GM12872 (cell line): ENCODE results near the gene C18orf63.

Source experiments
- CTCF ChIP-seq: IDR thresholded peaks from 3 replicates; pipeline ENCODE4 v1.5.1; 2011; ENCODE audit warnings: low read depth, mild to moderate bottlenecking, low read length, moderate library complexity; ENCODE audit not compliant: insufficient read depth

The C18orf63 gene

GRCh38 chr18:74353169-74353775, 37.6 kb downstream of the C18orf63 start:
- peak; percentile 62 for TF ChIP-seq CTCF

GRCh38 chr18:74356959-74357358, 41.3 kb downstream of the C18orf63 start:
- no peak for TF ChIP-seq CTCF

- TF ChIP-seq CTCF = no peak
Measured at GRCh38 chr18:74360852-74361655, 45.4 kb downstream of the C18orf63 start.

- no peak for TF ChIP-seq CTCF
Measured at GRCh38 chr18:74367905-74368304, 52.3 kb downstream of the C18orf63 start.

- no peak for TF ChIP-seq CTCF
Measured at GRCh38 chr18:74368901-74369705, 53.5 kb downstream of the C18orf63 start.

- TF ChIP-seq CTCF = no peak
Measured at GRCh38 chr18:74370115-74370514, 54.5 kb downstream of the C18orf63 start.

GRCh38 chr18:74373428-74373827, 57.8 kb downstream of the C18orf63 start:
- no peak for TF ChIP-seq CTCF
